Sciatic nerve (tissue), 2 donors: Measurements from ENCODE around the gene CTSE. TPM values are rescaled to one million over a fixed set of nuclear protein-coding genes. Genes with fewer than 3 reads are reported as not detected.
"Not testable (repeated sequence)": the region's sequence is repeated elsewhere in the genome, so short reads cannot be mapped to it uniquely, and the experiment has no call there.

Experiments
- ATAC-seq: fragments of 200-7000 bp; cut with Tn5 transposase; one replicate; pipeline ENCODE4 v1.9.1; 2020; ENCODE audit warnings: mild to moderate bottlenecking, moderate library complexity
- DNase-seq: peaks from one replicate; pipeline ENCODE4 v3.0.0-alpha.2; 2020; ENCODE audit warnings: low spot score
- intact Hi-C: fragments of 100-400 bp; cut with DNase I; formaldehyde crosslinking; loops from one replicate; pipeline ENCODE4 v1.14.2; 2022
- total RNA-seq: library from RNA; stranded (reverse); fragmentation: NEBNext Ultra II Directional; extraction: Animal tissue kit (Norgen Biotek cat#: 25700); gene quantifications from one replicate; pipeline ENCODE4 v1.2.1, GENCODE V29; 2021
- donor health status: DM: no; HTN: no; CAD: no.
- donor health status: DM: no; HTN: no; CAD: no.

Gene CTSE
- 1.1 TPM for total RNA-seq

GRCh38 chr1:206023695-206024094, at the start of gene CTSE:
TSS of gene CTSE (minus strand) at chr1:206023895. CDS start at chr1:206023791, 104 bp downstream.
- ATAC-seq, result no peak
- DNase-seq, result no peak
- intact Hi-C loops, result loop anchor here (5.0 kb wide), 1 partner anchor 1324 kb away; no protein-coding TSS in a partner anchor

GRCh38 chr1:206070627-206071304, 47.1 kb upstream of the CTSE start:
- ATAC-seq (no peak), DNase-seq (no peak)
- intact Hi-C loops, result no loop called here

DNA sequence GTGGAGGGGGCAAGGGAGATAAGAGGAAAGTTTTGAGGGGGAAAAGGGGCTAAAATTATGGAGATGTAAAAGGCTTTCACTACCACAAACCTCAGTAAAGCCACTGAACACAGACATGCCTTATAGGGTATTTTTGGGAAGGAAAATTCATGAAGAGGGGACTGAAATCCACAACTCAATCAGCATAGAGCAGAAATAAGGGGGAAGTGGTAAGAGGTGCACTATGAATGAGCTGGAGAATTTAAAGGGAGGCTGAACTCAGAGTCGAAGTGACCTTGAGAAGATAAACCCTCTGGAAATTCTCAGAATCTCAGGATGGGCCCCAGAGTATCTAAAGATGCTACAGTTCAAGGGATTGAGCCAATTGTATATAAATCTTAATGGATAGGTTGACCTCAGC, 44.6 kb upstream of the CTSE start:
- intact Hi-C loops, result no loop called here
- no peak for ATAC-seq
- DNase-seq, result no peak

- ATAC-seq (no peak), DNase-seq (no peak)
- intact Hi-C loops, result no loop called here
These were observed 44.0 kb upstream of the CTSE start for GRCh38 chr1:206067486-206068227.

DNA sequence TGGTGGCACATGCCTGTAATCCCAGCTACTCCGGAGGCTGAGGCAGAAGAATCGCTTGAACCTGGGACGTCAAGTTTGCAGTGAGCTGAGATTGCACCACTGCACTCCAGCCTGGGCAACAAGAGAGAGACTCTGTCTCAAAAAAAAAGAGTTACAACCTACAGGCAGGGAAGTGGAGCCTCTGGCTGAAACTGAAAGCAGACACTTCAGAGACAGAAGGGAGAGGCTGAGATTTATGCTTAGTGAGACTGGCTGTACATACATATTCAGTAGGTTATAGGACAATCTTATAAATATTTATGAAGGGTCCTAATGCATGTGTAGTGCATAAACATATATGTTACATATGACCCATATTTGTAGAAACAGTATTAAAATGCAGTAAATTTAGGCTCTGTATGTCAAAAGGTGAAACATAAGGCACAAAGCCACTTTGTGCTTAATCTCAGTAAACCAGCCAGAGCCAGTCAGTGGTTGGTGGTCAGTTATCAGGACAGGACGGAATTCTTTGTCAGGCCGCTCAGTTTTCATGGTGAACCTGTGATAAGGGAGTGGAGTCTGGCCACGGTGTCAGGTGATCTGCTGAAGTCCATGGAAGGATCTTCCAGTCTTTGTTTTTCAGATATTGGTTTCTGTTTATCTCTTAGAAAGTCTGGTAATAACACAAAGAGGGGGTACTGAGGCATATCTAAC, 42.9 kb upstream of the CTSE start:
- no peak for ATAC-seq

GRCh38 chr1:206065547-206066145, 42.0 kb upstream of the CTSE start:
- intact Hi-C loops, result no loop called here

More for the DNA sequence above, 42.9 kb upstream of the CTSE start:
- no peak for DNase-seq
- intact Hi-C loops, result no loop called here

DNA sequence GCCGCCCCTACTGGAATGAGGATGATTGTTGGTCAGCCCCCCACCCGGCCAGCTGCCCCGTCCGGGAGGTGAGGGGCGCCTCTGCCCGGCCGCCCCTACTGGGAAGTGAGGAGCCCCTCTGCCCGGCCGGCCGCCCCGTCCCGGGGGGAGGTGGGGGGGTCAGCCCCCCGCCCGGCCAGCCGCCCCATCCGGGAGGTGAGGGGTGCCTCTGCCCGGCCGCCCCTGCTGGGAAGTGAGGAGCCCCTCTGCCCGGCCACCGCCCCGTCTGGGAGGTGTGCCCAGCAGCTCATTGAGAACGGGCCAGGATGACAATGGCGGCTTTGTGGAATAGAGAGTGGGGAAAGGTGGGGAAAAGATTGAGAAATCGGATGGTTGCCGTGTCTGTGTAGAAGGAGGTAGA, 40.8 kb upstream of the CTSE start:
- DNase-seq, ATAC-seq, intact Hi-C loops: not testable (repeated sequence)

More at GRCh38 chr1:206065547-206066145, 42.0 kb upstream of the CTSE start:
- ATAC-seq (no peak), DNase-seq (no peak)

DNA sequence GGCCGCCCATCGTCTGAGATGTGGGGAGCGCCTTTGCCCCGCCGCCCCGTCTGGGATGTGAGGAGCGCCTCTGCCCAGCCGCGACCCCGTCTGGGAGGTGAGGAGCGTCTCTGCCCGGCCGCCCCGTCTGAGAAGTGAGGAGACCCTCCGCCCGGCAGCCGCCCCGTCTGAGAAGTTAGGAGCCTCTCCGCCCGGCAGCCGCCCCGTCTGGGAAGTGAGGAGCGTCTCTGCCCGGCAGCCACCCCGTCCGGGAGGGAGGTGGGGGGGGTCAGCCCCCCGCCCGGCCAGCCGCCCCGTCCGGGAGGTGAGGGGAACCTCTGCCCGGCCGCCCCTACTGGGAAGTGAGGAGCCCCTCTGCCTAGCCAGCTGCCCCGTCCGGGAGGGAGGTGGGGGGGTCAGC, 40.3 kb upstream of the CTSE start:
- ATAC-seq, DNase-seq, intact Hi-C loops: not testable (repeated sequence)

DNA sequence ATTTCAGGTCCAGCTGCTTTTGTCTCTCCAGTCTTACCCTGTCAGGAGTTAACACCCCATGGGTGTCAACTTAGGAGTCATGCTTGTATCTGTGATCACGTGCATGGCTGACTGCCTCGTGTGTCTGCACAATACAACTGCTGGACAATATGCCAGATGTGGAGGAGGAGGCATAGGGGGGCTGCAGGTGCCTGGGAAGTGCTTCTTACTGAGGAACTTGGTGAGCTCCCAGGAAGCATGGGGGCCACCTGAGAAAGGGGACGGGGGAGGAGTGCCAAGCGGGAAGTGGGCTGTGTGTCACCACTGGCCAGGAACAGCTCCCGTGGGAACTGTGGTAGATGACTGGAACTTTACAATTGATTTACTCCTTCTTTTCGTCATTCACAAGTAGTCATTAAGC, 38.8 kb upstream of the CTSE start:
- intact Hi-C loops, result no loop called here
- no peak for ATAC-seq
- DNase-seq, result no peak

GRCh38 chr1:206060844-206061243, 37.1 kb upstream of the CTSE start:
- DNase-seq, result no peak
- ATAC-seq, result no peak
- intact Hi-C loops, result no loop called here

- ATAC-seq (no peak), DNase-seq (no peak)
- intact Hi-C loops, result no loop called here
These were observed 35.7 kb upstream of the CTSE start for GRCh38 chr1:206059355-206059915.

DNA sequence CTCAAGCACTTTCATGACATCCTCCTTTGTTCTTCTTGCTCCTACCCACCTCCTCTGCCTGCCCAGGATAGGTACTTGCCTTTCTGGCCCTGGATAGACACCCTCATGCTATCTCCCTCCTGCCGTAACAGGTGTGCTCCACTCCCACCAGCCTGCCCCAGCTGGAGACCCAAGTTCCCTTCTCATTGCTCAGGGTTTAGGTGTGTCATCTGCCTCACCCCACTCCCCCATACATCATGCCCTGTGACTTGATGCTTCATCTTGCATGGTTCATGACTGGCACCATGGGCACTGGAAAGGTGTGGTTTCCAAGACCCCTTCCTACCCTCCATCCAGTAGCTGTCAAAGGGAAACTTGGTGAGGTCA, 35.2 kb upstream of the CTSE start:
- DNase-seq (no peak), ATAC-seq (no peak)
- intact Hi-C loops, result no loop called here

DNA sequence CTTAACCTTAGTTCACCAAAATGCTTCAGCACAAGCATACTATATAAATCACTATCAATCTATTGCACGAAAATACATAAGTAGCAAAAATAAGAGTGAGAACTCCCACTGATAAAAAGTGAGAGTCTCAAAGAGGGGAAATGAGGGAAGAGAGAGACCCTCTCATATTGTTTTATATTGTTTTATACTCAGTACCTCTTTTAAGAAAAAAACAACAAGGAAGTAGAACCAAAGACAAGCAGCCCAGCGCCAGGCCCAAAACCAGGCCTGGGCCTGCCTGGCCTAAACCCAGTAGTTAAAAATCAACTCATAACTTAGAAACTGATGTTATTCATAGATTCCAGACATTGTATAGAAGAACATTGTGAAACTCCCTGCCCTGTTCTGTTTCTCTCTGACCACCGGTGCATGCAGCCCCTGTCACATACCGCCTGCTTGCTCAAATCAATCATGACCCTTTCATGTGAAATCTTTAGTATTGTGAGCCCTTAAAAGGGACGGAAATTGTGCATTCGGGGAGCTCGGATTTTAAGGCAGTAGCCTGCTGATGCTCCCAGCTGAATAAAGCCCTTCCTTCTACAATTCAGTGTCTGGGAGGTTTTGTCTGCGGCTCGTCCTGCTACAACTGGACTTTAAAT, 34.7 kb upstream of the CTSE start:
- ATAC-seq, intact Hi-C loops, DNase-seq: not testable (repeated sequence)

DNA sequence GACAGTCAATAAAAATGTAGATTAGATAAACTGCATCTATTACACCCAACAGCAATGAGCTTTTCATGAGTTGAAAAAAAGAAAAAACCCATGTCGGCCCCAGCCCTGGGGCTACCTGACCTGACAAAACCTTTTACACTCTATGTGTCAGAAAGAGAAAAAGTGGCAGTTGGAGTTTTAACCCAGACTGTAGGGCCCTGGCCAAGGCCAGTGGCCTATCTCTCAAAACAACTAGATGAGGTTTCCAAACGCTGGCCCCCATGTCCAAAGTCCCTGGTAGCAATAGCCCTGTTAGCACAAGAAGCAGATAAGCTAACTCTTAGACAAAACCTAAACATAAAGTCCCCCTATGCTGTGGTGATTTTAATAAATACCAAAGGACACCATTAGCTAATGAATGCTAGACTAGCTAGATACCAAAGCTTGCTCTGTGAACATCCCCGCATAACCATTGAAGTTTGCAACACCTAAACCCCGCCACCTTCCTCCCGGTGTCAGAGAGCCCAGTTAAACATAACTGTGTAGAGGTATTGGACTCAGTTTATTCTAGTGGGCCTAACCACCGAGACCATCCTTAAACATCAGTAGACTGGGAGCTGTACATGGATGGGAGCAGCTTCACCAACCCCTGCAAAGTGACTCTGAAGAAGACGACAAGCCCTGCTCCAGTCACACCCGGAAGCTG, 32.1 kb upstream of the CTSE start:
- intact Hi-C loops, result not testable (repeated sequence)

GRCh38 chr1:206055069-206055625, 31.5 kb upstream of the CTSE start:
- ATAC-seq, DNase-seq, intact Hi-C loops: not testable (repeated sequence)

More for the DNA sequence above, 32.1 kb upstream of the CTSE start:
- not testable (repeated sequence) for DNase-seq, ATAC-seq

DNA sequence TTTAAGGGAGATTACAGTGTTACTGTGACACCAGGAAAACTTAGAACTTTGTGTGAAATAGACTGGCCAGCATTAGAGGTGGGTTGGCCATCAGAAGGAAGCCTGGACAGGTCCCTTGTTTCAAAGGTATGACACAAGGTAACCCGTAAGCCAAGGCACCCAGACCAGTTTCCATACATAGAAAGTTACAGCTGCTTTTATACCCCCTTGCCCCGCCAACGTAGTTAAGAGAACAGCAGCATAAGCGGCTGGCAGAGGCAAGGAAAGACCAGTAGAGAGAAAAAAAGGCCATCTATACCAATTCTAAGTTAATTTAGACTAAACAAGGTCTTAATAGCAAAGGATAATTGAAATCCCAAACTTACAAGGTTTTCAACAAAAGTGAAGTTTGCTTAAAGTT, 29.9 kb upstream of the CTSE start:
- intact Hi-C loops, result loop anchor here (1.0 kb wide), 1 partner anchor 20 kb away; no protein-coding TSS in a partner anchor
- DNase-seq, ATAC-seq: not testable (repeated sequence)

DNA sequence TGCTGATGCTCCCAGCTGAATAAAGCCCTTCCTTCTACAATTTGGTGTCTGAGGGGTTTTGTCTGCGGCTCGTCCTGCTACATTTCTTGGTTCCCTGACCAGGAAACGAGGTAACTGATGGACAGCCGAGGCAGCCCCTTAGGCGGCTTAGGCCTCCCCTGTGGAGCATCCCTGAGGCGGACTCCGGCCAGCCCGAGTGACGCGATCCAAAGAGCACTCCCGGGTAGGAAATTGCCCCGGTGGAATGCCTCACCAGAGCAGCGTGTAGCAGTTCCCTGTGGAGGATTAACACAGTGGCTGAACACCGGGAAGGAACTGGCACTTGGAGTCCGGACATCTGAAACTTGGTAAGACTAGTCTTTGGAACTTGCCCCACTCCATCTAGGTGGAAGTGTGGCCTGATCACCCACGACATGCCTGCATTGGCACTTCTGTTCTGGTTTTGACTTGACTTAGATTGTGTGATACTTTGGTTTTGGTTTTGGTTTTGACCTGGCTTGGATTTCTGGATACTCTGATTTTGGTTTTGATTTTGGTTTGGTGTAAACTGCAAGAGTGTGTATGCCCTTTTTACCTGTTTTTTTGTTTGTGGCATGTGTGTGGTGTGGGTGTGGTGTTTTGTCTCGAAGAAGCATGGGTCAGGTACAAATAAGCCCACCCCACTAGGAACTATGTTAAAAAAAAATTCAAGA, 29.4 kb upstream of the CTSE start, which contains the start of gene RHEX:
Gene RHEX (plus strand): TSS at position 255 of the 692 bp plus-strand sequence. CDS start 44,656 bp downstream, outside the sequence.
- DNase-seq, ATAC-seq: not testable (repeated sequence)

More for the DNA sequence above, 29.4 kb upstream of the CTSE start, which contains the start of gene RHEX:
- intact Hi-C loops, result loop anchor here (1.0 kb wide), 1 partner anchor 20 kb away; no protein-coding TSS in a partner anchor
